Calu3 (cell line): ENCODE measurements around the gene TYMP. TPM values are rescaled to one million over a fixed set of nuclear protein-coding genes. Genes with fewer than 3 reads are reported as not detected.

Experiments used
- BruUV-seq: library from RNA; stranded (reverse); fragments of 400-500 nt; replicated peaks from 2 replicates; lab custom pipeline; 2021; lab: Mats Ljungman, UMichigan
- CTCF ChIA-PET: fragments of 300-600 bp; sonication (Branson Sonifier 250); formaldehyde crosslinking; loops from one replicate; lab custom pipeline; 2022; ENCODE audit warnings: antibody characterized with exemption; lab: Charles Lee
- DNase-seq: peaks from one replicate; pipeline ENCODE4 v3.0.0; 2022
- H3K27ac Mint-ChIP-seq: one replicate; pipeline ENCODE4 v1.8.0; 2022; ENCODE audit warnings: mixed read lengths; ENCODE audit not compliant: unreplicated experiment
- H3K27me3 Mint-ChIP-seq: one replicate; pipeline ENCODE4 v1.8.0; 2022; ENCODE audit warnings: mixed read lengths; ENCODE audit not compliant: unreplicated experiment
- H3K36me3 Mint-ChIP-seq: one replicate; pipeline ENCODE4 v1.8.0; 2022; ENCODE audit warnings: mild to moderate bottlenecking, moderate library complexity, mixed read lengths; ENCODE audit not compliant: insufficient read depth, unreplicated experiment
- H3K4me1 Mint-ChIP-seq: one replicate; pipeline ENCODE4 v1.8.0; 2022; ENCODE audit warnings: mild to moderate bottlenecking, low read depth, mixed read lengths; ENCODE audit not compliant: unreplicated experiment
- H3K4me3 Mint-ChIP-seq: one replicate; pipeline ENCODE4 v1.8.0; 2022; ENCODE audit warnings: mild to moderate bottlenecking, low read depth, moderate library complexity, mixed read lengths; ENCODE audit not compliant: unreplicated experiment
- H3K9me3 Mint-ChIP-seq: one replicate; pipeline ENCODE4 v1.8.0; 2022; ENCODE audit warnings: low read depth, mixed read lengths; ENCODE audit not compliant: unreplicated experiment
- CTCF ChIP-seq: fragments of 200-600 bp; IDR thresholded peaks from one replicate; pipeline ENCODE4 v1.8.0; 2022; ENCODE audit warnings: antibody characterized with exemption; ENCODE audit not compliant: unreplicated experiment
- intact Hi-C: fragments of 100-400 bp; cut with micrococcal nuclease; formaldehyde crosslinking; loops from one replicate; pipeline ENCODE4 v1.10.0; 2022; ENCODE audit not compliant: unreplicated experiment
- total RNA-seq: library from RNA; stranded (reverse); gene quantifications from 2 replicates; pipeline ENCODE4 v1.2.3, GENCODE V29; 2022

TYMP gene
- total RNA-seq, 1 experiment from 2014 or later, result 44.1 TPM

- no peak for TF ChIP-seq CTCF
- Mint-ChIP-seq H3K4me1 (peaks cover 38% of the 10 kb centered on the region), H3K36me3 (peaks cover 58% of the 10 kb centered on the region), H3K4me3 (peak overlapping the region; percentile 24), H3K27me3 (no peaks in the 10 kb centered on the region), H3K27ac (peak overlapping the region; percentile 85), H3K9me3 (no peaks in the 10 kb centered on the region)
- intact Hi-C loops, result no loop called here
- TSS peak; percentile 28 for BruUV-seq
- peak; percentile 69 for DNase-seq
- CTCF ChIA-PET, result interaction anchor here (0.6 to 1.5 kb wide), 3 partner anchors 13 to 40 kb away, joined by 3 to 4 read pairs (median 3); partner anchors contain the start of gene SCO2
Measured at GRCh38 chr22:50485221-50486131, 44.3 kb downstream of the TYMP start.

GRCh38 chr22:50483977-50484853 is 45.6 kb downstream of the TYMP start:
- Mint-ChIP-seq H3K27me3 (peaks cover 12% of the 10 kb centered on the region), H3K9me3 (no peaks in the 10 kb centered on the region), H3K4me3 (peak overlapping the region; percentile 30), H3K36me3 (peaks cover 62% of the 10 kb centered on the region), H3K4me1 (peaks cover 38% of the 10 kb centered on the region), H3K27ac (peak overlapping the region; percentile 70)
- intact Hi-C loops, result no loop called here
- CTCF ChIA-PET, result interaction anchor here (0.6 to 1.6 kb wide), 4 partner anchors 14 to 56 kb away, joined by 3 to 5 read pairs (median 4); partner anchors contain the start of gene SCO2
- peak; percentile 58 for DNase-seq
- no TSS peak for BruUV-seq
- TF ChIP-seq CTCF, result no peak

GRCh38 chr22:50483556-50483955 is 46.3 kb downstream of the TYMP start:
- CTCF ChIA-PET, result interaction anchor here (0.7 to 1.6 kb wide), 3 partner anchors 13 to 52 kb away, joined by 3 to 5 read pairs (median 4); partner anchors contain the start of gene SCO2
- no TSS peak for BruUV-seq

More at GRCh38 chr22:50483556-50483955, 46.3 kb downstream of the TYMP start:
- no peak overlapping the region for H3K27ac Mint-ChIP-seq
- H3K4me3 Mint-ChIP-seq, result peak overlapping the region; percentile 82
- DNase-seq, result no peak
- peaks cover 15% of the 10 kb centered on the region for H3K27me3 Mint-ChIP-seq
- intact Hi-C loops, result no loop called here
- no peaks in the 10 kb centered on the region for H3K9me3 Mint-ChIP-seq
- H3K4me1 Mint-ChIP-seq, result peaks cover 38% of the 10 kb centered on the region
- TF ChIP-seq CTCF, result no peak
- peaks cover 62% of the 10 kb centered on the region for H3K36me3 Mint-ChIP-seq
